GM18498 (cell line): ENCODE results near the gene TEDC1.

ENCODE experiments used
- ATAC-seq: cut with Tn5 transposase; IDR thresholded peaks from one replicate; pipeline ENCODE4 v1.9.1; 2021; ENCODE audit warnings: mild to moderate bottlenecking, moderate library complexity; ENCODE audit not compliant: unreplicated experiment

Gene TEDC1

DNA sequence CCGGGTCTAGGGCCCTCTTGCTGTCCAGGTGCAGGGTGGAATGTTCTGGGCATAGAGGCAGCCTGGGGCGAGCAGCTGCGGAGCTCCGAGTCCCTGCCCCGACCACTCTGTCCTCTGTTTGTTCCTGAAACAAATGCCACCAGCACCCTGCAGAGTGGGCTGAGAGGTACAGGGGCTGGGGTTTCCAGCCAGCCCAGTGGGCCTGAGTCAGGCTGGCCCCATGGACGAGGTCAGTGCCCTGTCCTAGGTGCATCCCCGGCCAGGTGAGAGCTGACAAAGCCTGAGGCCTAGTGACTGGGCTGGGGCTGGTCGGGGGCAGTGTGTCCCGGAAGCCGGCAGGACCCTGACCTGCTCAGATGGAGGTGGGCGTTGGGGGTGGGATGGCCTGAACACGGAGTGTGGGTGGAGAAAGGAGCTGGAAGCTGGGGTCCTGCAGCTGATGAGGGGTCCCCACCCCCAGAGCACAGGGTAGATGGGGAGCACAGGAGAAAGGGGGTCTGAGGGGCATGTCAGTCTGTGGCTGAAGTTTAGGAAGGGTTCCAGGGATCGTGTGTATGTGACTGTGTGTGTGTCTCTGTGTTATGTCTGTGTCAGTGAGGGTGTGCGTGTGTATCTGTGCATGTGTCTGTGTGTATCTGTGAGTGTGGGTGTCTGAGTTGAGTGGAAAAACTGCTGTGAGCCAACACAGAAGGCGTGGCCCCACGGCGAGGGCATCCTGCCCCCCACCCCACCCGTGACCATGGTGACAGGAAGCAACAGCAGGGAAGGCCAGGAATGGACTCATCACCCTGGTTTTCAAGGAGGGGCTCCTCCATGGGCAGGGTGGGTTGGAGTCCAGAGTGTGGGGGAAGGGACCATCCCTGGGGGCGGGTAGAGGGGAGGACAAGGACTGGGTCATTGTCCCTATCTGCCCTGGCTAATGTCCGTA is 6.7 kb upstream of the TEDC1 start:
- ATAC-seq: no peak

DNA sequence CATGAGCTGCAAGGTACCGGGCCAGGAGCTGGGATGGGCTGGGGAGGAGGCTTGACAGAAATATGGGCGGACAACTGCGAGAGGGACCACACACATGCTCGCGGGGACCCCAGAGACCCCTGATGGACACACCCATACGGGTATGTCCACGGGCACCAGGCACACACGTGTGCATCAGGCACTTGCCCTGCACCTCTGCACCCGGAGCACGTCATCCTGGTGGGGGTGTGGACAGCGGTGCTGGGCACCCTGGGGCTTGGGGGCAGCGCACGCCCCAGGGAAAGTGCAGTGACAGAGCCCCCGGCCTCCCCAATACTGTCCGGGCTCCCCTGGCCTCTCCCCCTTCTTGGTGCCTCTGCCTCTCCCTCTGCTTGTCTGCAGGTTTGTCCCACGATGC is 6.1 kb upstream of the TEDC1 start:
- ATAC-seq: no peak

DNA sequence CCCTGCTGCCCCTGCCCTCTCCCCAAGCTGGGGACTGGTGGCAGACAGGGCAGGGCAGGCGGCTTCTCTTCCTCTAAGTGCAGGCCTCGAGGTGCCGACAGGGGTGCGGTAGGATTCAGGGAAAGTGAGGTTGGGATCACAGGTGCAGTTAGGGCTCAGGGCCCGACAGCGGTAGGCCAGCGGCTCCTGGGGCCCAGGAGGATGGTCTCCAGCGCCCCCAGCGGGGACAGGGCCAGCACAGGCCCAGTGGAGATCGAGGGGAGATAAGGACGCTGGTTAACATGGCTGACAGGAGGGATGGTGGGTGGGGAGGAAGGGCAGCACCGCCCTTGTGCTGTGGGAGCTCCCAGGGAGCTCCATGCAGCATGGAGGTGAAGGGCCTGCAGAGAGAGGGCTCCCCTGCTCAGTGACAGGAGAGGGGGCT is 5.3 kb upstream of the TEDC1 start:
- ATAC-seq: no peak

DNA sequence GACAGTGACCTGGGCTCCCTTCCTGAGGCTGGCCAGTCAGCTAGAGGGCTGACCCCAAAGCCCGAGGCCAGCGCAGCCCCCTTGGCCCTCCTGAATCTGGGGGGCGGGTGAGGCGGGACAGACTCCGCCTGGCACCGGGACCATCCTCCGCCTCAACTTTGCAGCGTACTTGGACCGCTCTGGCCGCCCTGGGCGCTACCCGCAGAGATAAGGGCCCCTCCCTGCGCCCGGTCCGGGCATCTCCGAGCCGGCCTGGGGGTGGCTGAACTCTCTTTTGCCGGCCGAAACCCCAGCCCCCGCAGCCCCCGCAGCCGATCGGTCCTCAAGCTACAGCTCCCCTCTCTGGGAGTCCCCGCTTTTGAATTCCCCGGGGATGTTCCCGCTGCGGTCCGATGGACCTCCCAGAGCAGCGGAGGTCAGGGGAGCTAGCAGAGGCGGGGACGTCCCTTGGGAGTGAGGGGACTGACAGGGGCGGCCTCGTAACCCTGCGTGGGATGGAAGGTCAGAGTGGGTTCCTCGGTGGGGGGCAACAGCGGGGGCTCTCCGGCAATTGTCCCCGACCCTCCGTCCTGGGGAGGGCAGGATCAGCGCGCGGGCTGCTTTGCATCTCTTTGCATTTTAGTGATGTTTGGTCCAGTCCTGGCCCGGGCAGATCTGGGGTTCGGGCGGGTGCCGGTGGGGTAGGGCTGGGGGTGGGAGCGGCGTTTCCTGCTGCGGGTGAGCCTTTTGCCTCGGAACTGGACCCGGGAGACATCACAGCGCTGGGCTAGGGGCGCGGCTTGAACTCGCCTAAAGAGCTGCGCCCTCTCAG is 4.7 kb upstream of the TEDC1 start, which contains the start of gene CRIP1:
CRIP1 (plus strand) TSS at position 724 of the 811 bp plus-strand sequence. CDS start 374 bp downstream, outside the sequence.
- no peak for ATAC-seq

DNA sequence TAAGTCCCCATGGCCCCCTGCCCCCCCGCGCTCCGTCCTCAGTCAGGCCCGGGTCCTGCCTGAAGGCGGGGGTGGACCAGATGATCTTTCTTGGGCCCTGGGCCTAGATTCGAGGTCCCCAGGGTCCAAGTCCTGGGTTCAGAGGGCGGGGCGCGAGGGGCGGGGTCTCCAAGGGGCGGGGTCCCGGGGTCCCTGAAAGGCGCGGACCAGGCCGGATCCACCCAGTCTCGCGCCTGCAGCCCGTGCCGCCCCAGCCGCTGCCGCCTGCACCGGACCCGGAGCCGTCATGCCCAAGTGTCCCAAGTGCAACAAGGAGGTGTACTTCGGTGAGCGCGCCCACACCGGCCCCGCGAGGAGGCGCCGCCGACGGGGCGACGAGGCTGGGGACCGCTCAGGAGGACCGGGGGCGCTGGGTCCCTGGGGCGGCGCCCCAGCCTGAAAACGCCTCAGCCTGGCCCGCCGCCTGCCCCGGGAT is 4.0 kb upstream of the TEDC1 start:
- no peak for ATAC-seq

DNA sequence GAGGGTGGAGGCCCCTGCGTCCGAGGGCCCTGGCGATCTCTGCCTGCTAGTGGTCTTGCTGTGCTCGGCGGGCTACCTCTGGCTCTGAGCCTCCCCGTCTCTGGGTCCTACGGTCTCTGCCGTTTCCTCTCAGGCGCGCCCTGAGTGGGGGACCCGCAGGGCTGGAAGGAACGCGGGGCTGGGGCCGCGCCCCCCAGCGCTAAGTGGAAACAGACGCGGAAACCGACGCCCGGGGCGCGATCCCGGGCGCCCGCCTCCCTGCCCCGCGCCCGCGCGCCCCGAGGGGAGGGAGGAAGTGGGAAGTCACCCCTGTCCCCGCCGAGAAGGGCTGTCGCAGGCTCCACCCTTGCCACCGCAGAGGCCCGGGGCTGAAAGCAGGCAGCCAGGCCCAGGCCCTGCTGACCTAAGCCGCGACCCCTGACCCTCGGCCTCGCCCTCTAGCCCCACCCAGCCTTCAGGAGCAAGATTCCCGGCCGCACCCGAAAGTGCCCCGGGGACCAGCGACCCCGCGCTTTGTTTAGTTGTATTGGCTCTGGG is 3.5 kb upstream of the TEDC1 start:
- ATAC-seq: no peak

DNA sequence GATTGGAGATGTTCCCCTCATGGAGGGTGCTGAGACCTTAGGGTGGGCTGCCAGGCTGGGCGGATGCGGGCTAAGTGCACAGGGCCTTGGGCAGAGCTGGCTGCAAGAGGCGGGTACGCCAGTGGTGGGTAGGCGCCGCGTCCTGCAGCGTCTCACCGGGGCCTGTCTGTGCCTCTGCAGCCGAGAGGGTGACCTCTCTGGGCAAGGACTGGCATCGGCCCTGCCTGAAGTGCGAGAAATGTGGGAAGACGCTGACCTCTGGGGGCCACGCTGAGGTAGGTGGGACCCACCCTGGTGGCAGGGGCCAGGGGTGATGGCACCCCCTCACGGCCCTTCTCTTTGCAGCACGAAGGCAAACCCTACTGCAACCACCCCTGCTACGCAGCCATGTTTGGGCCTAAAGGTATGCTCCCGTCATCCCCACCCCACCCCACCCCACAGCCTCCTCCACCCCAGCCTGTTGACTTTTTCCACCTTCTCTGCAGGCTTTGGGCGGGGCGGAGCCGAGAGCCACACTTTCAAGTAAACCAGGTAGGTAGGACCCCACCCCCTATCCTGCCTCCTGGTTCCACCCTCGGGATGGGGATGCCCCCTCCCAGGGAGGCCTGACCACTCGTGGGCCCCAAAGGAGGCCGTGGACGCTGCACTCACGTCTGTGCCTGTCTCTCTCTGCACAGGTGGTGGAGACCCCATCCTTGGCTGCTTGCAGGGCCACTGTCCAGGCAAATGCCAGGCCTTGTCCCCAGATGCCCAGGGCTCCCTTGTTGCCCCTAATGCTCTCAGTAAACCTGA is 2.9 kb upstream of the TEDC1 start:
- no peak for ATAC-seq

DNA sequence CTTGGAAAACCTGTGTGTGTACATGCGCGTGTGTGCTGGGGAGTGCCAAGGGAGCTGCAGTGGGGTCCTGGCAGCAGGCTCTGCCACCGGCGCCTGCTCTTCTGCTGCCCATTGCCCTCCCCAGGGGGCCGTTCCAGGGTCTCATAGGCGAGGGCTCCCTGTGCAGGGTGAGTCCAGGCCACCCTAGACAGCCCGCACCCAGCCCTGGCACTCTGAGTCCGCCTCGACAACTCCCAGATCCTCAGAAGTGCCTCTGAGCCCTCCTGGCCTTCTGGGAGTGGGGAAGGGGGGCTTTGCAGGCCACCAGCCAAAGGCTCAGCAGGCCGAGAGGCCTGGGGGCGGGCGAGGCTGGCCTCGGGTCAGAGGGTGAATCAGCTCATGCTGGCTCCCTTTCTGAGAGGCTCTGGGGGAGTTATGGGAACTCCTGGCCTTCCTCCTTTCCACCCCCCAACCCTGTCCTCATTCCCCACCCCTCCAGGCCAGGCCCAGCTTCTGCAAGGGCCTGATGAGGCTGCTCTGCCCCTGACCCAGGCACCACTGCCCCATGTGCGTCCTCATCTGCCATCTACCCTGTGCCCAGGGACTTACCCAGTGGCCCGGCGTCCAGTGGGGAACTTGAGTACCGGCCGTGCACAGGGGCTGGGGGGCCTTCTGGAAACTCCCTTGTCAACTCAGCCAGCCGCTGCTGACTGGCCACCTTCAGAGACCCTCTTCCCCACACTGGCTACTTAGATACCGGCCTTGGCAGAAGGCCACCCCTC is 2.1 kb upstream of the TEDC1 start:
- ATAC-seq: no peak

DNA sequence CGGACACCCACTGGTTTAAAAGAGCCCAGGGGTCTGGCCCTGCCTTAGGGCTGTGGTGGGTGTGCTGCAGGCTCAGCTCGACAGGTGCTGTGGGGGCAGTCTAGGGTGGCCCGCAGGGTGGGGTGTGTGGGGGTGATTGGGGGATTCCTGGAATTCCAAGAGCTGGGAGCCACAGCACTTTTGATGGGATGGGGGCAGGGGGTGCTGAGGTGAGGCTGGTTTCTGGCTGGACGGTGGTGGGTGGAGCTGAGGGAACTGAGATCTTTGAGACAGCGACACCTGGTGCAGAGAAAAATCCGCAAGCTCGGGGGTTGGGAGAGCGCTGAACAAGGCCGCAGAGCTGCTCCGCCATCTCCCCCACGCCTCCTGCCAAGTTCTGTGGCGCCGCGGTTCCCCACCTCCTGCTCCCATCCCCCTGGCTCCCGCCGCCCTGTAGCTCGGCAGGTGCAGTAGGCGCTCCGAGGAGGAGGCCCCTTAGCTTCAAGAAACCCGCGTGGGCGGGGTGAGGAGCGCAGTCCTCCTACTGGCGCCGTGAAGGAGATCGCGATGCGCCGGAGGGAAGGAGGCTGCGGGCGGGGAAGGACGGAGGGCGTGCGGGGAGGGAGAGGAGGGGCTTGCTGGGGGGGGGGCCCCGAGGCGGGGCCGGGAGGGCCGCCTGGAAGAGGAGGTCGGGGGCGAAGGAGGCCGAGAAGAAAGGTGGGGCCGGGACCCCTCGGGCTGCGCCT is 1.3 kb upstream of the TEDC1 start:
- no peak for ATAC-seq

DNA sequence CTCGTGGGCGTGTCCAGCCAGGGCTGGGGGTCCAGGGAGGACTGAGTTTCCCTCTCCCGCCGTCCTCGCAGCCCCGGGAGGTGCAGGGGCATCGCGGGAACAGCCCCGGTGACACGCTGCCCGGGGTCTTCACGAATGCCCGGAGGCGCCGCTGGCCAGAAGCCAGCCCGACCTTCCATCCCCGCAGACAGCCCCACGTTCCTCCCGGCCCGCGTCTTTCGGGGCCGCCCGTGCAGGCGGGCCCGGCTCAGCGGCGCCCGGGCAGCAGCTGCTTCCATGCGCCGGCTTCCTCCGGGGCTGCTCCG is 827 bp upstream of the TEDC1 start:
- ATAC-seq: peak; percentile 2

DNA sequence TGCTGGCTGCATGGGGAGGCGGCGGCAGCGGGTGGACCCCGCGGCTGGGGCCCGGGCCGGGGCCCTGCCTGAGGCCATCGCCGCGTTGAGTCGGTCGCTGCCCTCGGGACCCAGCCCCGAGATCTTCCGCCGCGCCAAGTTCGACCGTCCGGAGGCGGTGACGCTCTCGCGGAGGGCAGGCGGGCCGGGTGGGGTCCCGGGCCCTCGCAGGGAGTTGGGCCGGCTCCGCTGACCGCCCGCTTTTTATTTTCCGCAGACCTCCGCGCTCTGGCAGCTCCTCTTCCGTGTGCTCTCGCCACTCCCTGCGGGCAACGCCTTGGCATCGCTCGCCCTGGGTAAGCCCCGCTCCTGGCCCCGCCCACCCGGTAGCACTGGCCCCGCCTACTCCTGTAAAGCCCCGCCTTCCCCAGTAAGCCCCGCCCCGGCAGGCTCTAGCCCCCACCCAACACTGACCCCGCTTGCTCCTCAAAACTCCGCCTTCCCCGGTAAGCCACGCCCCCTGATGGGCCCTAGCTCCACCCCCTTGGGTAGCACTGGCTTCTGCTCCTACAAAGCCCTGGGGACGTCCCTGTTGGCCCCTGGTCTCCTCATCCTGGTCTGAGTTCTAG is 424 bp downstream of the TEDC1 start:
- ATAC-seq: no peak

DNA sequence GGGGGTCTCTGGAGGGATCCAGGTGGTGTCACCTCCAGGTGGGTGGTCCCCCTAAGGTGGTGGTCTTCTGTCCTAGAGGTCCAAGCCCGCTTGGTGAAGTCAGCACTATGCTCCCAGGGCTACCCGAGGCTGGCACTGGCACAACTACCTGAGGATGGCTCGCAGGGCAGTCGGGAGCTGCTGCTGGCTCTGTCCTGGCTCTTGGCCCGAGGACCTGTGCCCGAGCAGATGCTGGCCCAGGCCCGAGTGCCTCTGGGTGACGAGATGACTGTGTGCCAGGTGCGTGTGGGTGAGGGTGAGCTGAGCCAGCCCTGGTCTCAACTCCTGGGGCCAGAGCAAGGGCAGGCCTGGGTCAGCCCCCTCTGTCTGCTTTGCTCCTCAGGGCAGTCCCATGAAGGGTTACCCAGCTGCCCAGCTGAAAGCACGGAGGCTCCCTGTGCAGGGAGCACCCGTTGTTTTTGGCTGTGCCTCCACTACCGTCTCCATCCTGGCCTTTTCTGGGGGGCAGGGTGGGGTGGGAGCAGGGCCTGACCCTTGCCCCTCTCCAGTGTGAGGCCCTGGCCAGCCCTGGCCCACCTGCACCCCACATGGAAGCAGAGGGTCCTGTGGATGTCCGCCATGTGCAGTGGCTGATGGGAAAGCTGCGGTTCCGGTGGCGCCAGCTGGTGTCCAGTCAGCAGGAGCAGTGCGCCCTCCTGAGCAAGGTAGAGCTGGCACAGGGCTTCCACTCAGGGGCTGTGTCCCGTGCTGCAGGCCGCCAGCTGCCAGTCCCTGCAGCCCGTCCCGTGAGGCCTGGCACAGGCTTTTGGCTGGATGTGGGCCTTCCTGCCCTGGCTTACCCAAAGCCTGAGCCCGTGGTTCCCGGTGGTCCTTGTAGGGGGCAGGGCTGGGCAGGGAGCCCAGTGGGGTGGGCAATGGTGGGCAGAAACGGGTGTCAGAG is 1.3 kb downstream of the TEDC1 start:
- no peak for ATAC-seq

DNA sequence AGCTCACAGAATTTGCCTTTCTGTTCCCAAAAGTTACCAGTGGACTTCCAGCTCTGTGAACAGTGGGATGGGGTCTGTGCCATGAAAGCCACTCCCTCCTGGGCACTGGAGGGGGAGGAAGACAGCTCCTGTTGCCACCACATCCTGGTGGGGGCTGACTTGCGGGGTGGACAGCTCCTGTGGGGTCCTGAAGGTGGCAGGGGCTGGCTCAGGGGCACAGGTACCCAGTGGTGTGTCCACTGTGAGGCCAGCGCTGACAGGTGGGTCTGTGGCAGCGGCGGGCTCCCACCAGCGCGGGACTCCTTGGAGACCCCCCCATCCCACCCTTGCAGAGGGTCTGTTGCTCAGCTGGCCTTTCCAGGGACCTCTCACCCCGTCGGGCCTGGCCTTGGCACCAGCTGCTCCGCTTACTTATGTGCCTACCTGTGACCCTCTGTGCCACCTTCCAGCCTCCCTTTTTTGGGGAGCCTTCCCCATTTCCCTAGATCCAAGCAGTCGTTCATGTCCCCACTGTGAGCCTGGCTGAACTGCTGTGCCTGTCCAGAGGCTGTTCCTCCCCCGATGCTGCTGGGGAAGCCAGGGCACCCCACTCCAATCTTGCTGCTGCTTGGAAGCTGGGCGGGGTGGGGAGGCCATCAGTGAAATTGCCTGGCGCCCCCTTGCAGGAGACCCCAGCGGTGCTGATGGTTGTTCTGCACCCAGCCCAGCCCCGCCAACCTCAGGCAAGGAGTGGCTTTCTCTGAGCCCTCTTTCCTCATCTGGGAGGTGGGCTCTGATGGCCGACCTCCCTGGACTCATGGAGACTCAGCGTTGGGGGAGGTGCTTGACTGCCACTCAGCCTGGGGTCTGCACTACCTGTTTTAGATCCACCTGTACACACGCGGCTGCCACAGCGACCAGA is 2.2 kb downstream of the TEDC1 start:
- ATAC-seq: no peak

DNA sequence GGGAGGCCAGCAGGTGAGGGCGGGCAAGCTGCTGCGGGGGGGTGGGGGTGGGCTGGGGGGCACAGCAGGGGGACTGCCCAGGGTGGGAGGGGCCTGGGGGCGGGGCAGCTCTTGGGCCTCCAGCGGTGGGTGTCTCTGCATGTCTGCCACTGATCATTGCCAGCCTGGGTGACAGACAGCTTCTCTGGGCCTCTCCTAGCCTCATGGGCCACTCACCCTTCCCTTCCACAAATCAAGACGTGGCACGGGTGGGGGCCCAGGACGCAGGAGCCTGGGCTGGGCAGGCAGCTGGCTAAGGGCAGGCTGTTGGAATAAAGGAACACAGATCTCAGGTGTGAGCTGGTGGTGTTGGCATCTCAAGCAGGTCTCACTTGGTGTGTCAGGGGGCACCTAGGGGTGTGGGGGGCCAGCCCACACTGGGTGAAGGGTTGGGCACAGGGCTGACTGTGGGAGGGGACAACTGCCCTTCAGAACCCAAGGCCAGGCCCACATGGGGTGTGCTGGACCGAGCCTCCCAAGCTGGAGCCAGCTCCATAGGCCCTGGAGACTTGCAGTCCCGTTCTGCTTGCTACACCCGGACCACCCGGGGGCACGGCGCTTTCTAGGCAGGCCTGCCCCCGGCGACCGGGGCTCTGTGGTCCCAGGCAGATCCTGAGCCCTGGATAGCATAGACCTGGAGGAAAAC is 3.0 kb downstream of the TEDC1 start:
- no peak for ATAC-seq

DNA sequence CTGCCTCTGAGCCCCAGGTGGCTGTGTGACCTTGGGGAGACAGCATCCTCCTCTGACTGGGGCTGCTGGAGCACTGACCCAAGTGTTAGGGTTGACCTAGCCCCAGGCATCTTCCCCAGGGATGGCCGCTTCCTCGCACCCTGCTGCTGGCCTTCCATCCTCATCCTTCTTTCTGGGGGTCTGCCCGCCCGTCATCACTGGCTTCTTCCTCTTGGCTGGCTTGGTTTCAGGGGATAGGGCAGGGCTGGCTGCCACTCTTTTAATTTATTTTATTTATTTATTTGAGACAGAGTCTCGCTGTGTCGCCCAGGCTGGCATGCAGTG is 3.5 kb downstream of the TEDC1 start:
- ATAC-seq: no peak
